Measurements from ENCODE around the gene CARD18. TPM values are rescaled to one million over a fixed set of nuclear protein-coding genes. Genes with fewer than 3 reads are reported as not detected.

The CARD18 gene
- total and polyA plus RNA-seq, 2 of the 13 experiments (the other 11 are each of a cell fraction or from before 2014, with no cell fraction given), result not detected

- DNase-seq (ENCODE audit: low spot score) (no peak), FAIRE-seq (no peak), ATAC-seq (no peak)
- Histone ChIP-seq H3K4me1 (ENCODE audit: insufficient read depth, low read length) (no peaks in the 10 kb centered on the region), H4K20me1 (ENCODE audit: insufficient read depth, low read length) (no peaks in the 10 kb centered on the region), H3K27ac (ENCODE audit: extremely low read length, insufficient read depth, low read length) (no peak overlapping the region), H3K27me3 (ENCODE audit: control insufficient read depth in 1 of 2, insufficient read depth in 2 of 2, low read length in 2 of 2) (no peaks in the 10 kb centered on the region), H3K9ac (ENCODE audit: insufficient read depth, low read depth, low read length) (no peak overlapping the region), H3K4me3 (replicated peaks in 1 of 3; ENCODE audit: insufficient read depth in 1 of 3, low read depth in 2 of 3, low read length in 3 of 3) (no peak overlapping the region), H3K36me3 (replicated peaks in 1 of 2; ENCODE audit: control insufficient read depth in 1 of 2, insufficient read depth in 2 of 2, low read length in 2 of 2) (no peaks in the 10 kb centered on the region), H3K4me2 (ENCODE audit: low read depth, low read length) (no peak overlapping the region), H3K9me3 (ENCODE audit: low read length) (no peaks in the 10 kb centered on the region), H2AFZ (ENCODE audit: low read length) (no peak overlapping the region), H3K79me2 (ENCODE audit: insufficient read depth, low read length) (no peaks in the 10 kb centered on the region)
- no TSS peak for BruUV-seq (replicated peaks)
- ChIA-PET POLR2A (no interaction called here), CTCF (ENCODE audit: low intra/inter-chr PET ratio, low total read pairs) (no interaction called here)
- intact Hi-C loops (cut with micrococcal nuclease; ENCODE audit: unreplicated experiment) (no loop called here), in situ Hi-C loops (cut with HindIII; ENCODE audit: extremely low pct_ligation_motif_present, low pct_unique_long_range_greater_than_20kb) (no loop called here)
- no peak for TF ChIP-seq MNT (IDR thresholded peaks at IDR 0.05)
- TF ChIP-seq CC2D1A (CRISPR knock-in tag; IDR thresholded peaks at IDR 0.05), result no peak
- no peak for TF ChIP-seq ATM (IDR thresholded peaks at IDR 0.05; ENCODE audit: borderline replicate concordance)
- no peak for TF ChIP-seq NRL (CRISPR knock-in tag; IDR thresholded peaks at IDR 0.05; ENCODE audit: borderline replicate concordance)
- TF ChIP-seq ZNF574 (CRISPR knock-in tag; IDR thresholded peaks at IDR 0.05), result no peak
- TF ChIP-seq TEAD2 (CRISPR knock-in tag; IDR thresholded peaks at IDR 0.05), result no peak
- no peak for TF ChIP-seq KLF13 (CRISPR knock-in tag; IDR thresholded peaks at IDR 0.05)
- TF ChIP-seq CEBPG (CRISPR knock-in tag; IDR thresholded peaks at IDR 0.05), result no peak
- no peak for TF ChIP-seq DMTF1 (CRISPR knock-in tag; IDR thresholded peaks at IDR 0.05)
- TF ChIP-seq TBX3 (IDR thresholded peaks at IDR 0.05; ENCODE audit: borderline replicate concordance), result no peak
- no peak for TF ChIP-seq PLRG1 (conservative IDR thresholded peaks at IDR 0.05)
- TF ChIP-seq KLF16 (CRISPR knock-in tag; IDR thresholded peaks at IDR 0.05), result no peak
- no peak for TF ChIP-seq ZNF446 (CRISPR knock-in tag; IDR thresholded peaks at IDR 0.05)
- TF ChIP-seq POLR2AphosphoS2 (IDR thresholded peaks at IDR 0.05; ENCODE audit: low read depth, low read length), result no peak
- TF ChIP-seq ZFP91 (CRISPR knock-in tag; IDR thresholded peaks at IDR 0.05; ENCODE audit: borderline replicate concordance), result no peak
- no peak for TF ChIP-seq U2AF1 (optimal IDR thresholded peaks at IDR 0.05; ENCODE audit: low read depth, low read length)
- no peak for TF ChIP-seq CEBPB (IDR thresholded peaks at IDR 0.05; ENCODE audit: borderline replicate concordance, low read depth, low read length)
- TF ChIP-seq ZNF234 (CRISPR knock-in tag; conservative IDR thresholded peaks at IDR 0.05), result no peak
- TF ChIP-seq DPF2 (CRISPR knock-in tag; IDR thresholded peaks at IDR 0.05; ENCODE audit: borderline replicate concordance, low read depth), result no peak
These were observed 28.9 kb upstream of the CARD18 start for GRCh38 chr11:105168457-105168856.

All from HepG2 (cell line).